ENCODE measurements around the gene PCDHA11.

- TF ChIP-seq CTCF (IDR thresholded peaks at IDR 0.05 in 4 of 5, conservative IDR thresholded peaks at IDR 0.05 in 1 of 5) = no peak
- no peak for TF ChIP-seq POLR2A (IDR thresholded peaks at IDR 0.05)
Measured at GRCh38 chr5:140840978-140841962, 27.5 kb upstream of the PCDHA11 start, which contains the start of gene PCDHA8.
